GM19395 (cell line): ENCODE results near the gene SLC38A9.

Experiments used
- ATAC-seq: cut with Tn5 transposase; IDR thresholded peaks from one replicate; pipeline ENCODE4 v1.9.1; 2021; ENCODE audit warnings: mild to moderate bottlenecking, moderate library complexity; ENCODE audit not compliant: unreplicated experiment

The SLC38A9 gene

GRCh38 chr5:55584398-55585205, 127.5 kb downstream of the SLC38A9 start:
- ATAC-seq = no peak

GRCh38 chr5:55583578-55583977, 128.5 kb downstream of the SLC38A9 start:
- ATAC-seq = no peak

GRCh38 chr5:55582256-55582655, 129.9 kb downstream of the SLC38A9 start:
- no peak for ATAC-seq

- ATAC-seq = no peak
These were observed 132.1 kb downstream of the SLC38A9 start for GRCh38 chr5:55580042-55580441.

GRCh38 chr5:55578771-55579170, 133.4 kb downstream of the SLC38A9 start:
- no peak for ATAC-seq

GRCh38 chr5:55577353-55578060, 134.6 kb downstream of the SLC38A9 start:
- no peak for ATAC-seq

GRCh38 chr5:55576661-55577060, 135.5 kb downstream of the SLC38A9 start:
- no peak for ATAC-seq
